M059J (cell line): ENCODE measurements around the gene TEKT3. TPM values are rescaled to one million over a fixed set of nuclear protein-coding genes. Genes with fewer than 3 reads are reported as not detected.

Experiments used
- DNase-seq: peaks from one replicate; pipeline ENCODE4 v3.0.0-alpha.2; 2012; ENCODE audit warnings: low read depth
- total RNA-seq: library from RNA; depleted of rRNA; stranded (reverse); fragments of >200 nt; shearing (Covaris generic); gene quantifications from 2 replicates; pipeline ENCODE4 v1.2.3, GENCODE V29; 2014

Gene TEKT3
- total RNA-seq, 1 experiment from 2014 or later = not detected

GRCh38 chr17:15350777-15351477 lies 9.5 kb upstream of the TEKT3 start:
- DNase-seq = no peak

- DNase-seq = no peak
Measured at GRCh38 chr17:15349119-15349518, 7.7 kb upstream of the TEKT3 start.

- DNase-seq = peak; percentile 77
Measured at GRCh38 chr17:15348021-15348420, 6.6 kb upstream of the TEKT3 start.

GRCh38 chr17:15346066-15346595 lies 4.7 kb upstream of the TEKT3 start:
- no peak for DNase-seq

GRCh38 chr17:15343749-15344148 lies 2.4 kb upstream of the TEKT3 start:
- DNase-seq = peak; percentile 60

GRCh38 chr17:15342460-15342859 lies 1.1 kb upstream of the TEKT3 start:
- DNase-seq = no peak

GRCh38 chr17:15341966-15342365 lies 569 bp upstream of the TEKT3 start:
- DNase-seq = no peak

- DNase-seq = no peak
Measured at GRCh38 chr17:15340966-15341365, 431 bp downstream of the TEKT3 start.

- DNase-seq = no peak
Measured at GRCh38 chr17:15335446-15335845, 6.0 kb downstream of the TEKT3 start.

GRCh38 chr17:15334266-15334665 lies 7.1 kb downstream of the TEKT3 start:
- DNase-seq = peak; percentile 43

- no peak for DNase-seq
Measured at GRCh38 chr17:15332338-15332737, 9.1 kb downstream of the TEKT3 start.

GRCh38 chr17:15323131-15323530 lies 18.3 kb downstream of the TEKT3 start:
- DNase-seq = no peak

- peak; percentile 35 for DNase-seq
Measured at GRCh38 chr17:15321556-15322251, 19.7 kb downstream of the TEKT3 start.

GRCh38 chr17:15319452-15320010 lies 21.9 kb downstream of the TEKT3 start:
- DNase-seq = no peak

- DNase-seq = no peak
Measured at GRCh38 chr17:15311996-15312395, 29.4 kb downstream of the TEKT3 start.

GRCh38 chr17:15309793-15310192 lies 31.6 kb downstream of the TEKT3 start:
- no peak for DNase-seq

- no peak for DNase-seq
Measured at GRCh38 chr17:15309236-15309635, 32.2 kb downstream of the TEKT3 start.

GRCh38 chr17:15308758-15309157 lies 32.6 kb downstream of the TEKT3 start:
- no peak for DNase-seq

- no peak for DNase-seq
Measured at GRCh38 chr17:15307710-15308111, 33.7 kb downstream of the TEKT3 start.

GRCh38 chr17:15303851-15304250 lies 37.5 kb downstream of the TEKT3 start:
- no peak for DNase-seq

- DNase-seq = no peak
Measured at GRCh38 chr17:15303268-15303667, 38.1 kb downstream of the TEKT3 start.

- DNase-seq = no peak
Measured at GRCh38 chr17:15301845-15302244, 39.6 kb downstream of the TEKT3 start.

GRCh38 chr17:15298176-15298575 lies 43.2 kb downstream of the TEKT3 start:
- DNase-seq = peak; percentile 83
